8988T (cell line): ENCODE measurements around the gene BMP8B.
"Not testable (repeated sequence)": the region's sequence is repeated elsewhere in the genome, so short reads cannot be mapped to it uniquely, and the experiment has no call there.

Source experiments
- DNase-seq: peaks from one replicate; pipeline ENCODE4 v3.0.0; 2011

The BMP8B gene

GRCh38 chr1:39812913-39813312 lies 24.2 kb upstream of the BMP8B start:
- no peak for DNase-seq

- no peak for DNase-seq
Observed at GRCh38 chr1:39808784-39809517, 20.3 kb upstream of the BMP8B start.

- DNase-seq, result no peak
Observed at GRCh38 chr1:39805385-39805784, 16.7 kb upstream of the BMP8B start.

- no peak for DNase-seq
Observed at GRCh38 chr1:39802496-39803260, 14.0 kb upstream of the BMP8B start.

- DNase-seq, result no peak
Observed at GRCh38 chr1:39800471-39800835, 11.8 kb upstream of the BMP8B start.

GRCh38 chr1:39799770-39800470 lies 11.3 kb upstream of the BMP8B start:
- peak; percentile 59 for DNase-seq

GRCh38 chr1:39798859-39799769 lies 10.4 kb upstream of the BMP8B start:
- not testable (repeated sequence) for DNase-seq

- no peak for DNase-seq
Observed at GRCh38 chr1:39795651-39796050, 7.0 kb upstream of the BMP8B start.

- no peak for DNase-seq
Observed at GRCh38 chr1:39791838-39792237, 3.2 kb upstream of the BMP8B start.

GRCh38 chr1:39789571-39790110 lies 976 bp upstream of the BMP8B start:
- DNase-seq, result no peak

GRCh38 chr1:39788426-39788757 lies 273 bp downstream of the BMP8B start:
- DNase-seq, result no peak

GRCh38 chr1:39787964-39788363 lies 701 bp downstream of the BMP8B start:
- not testable (repeated sequence) for DNase-seq

GRCh38 chr1:39787468-39787867 lies 1.2 kb downstream of the BMP8B start:
- DNase-seq, result no peak

GRCh38 chr1:39787108-39787375 lies 1.6 kb downstream of the BMP8B start:
- not testable (repeated sequence) for DNase-seq

GRCh38 chr1:39786303-39787107 lies 2.2 kb downstream of the BMP8B start:
- DNase-seq, result not testable (repeated sequence)

- not testable (repeated sequence) for DNase-seq
Observed at GRCh38 chr1:39782685-39783084, 6.0 kb downstream of the BMP8B start.

- DNase-seq, result no peak
Observed at GRCh38 chr1:39782103-39782502, 6.6 kb downstream of the BMP8B start.

GRCh38 chr1:39781349-39781715 lies 7.3 kb downstream of the BMP8B start:
- DNase-seq, result no peak

- DNase-seq, result no peak
Observed at GRCh38 chr1:39779821-39780220, 8.8 kb downstream of the BMP8B start.

GRCh38 chr1:39779137-39779536 lies 9.5 kb downstream of the BMP8B start:
- DNase-seq, result no peak

- DNase-seq, result not testable (repeated sequence)
Observed at GRCh38 chr1:39778463-39779099, 10.1 kb downstream of the BMP8B start.
